Mesenchymal stem cell (in vitro differentiated cells and primary cell): ENCODE measurements around the gene SERPINE1.
A peak's percentile ranks its signal among the peaks of the same experiment; 100 is the strongest.

Experiments
- DNase-seq: peaks from one replicate; pipeline ENCODE4 v3.0.0-alpha.2; 2013
- H2AFZ ChIP-seq: one replicate; pipeline ENCODE4 v1.6.1; 2013; ENCODE audit warnings: low read depth, mild to moderate bottlenecking, control low read depth, inconsistent platforms, low read length, moderate library complexity
- H2AK5ac ChIP-seq: 2 replicates; pipeline ENCODE4 v1.6.1; 2013; ENCODE audit warnings: low read length, moderate library complexity, mild to moderate bottlenecking, inconsistent platforms; ENCODE audit not compliant: severe bottlenecking
- H2BK120ac ChIP-seq: one replicate; pipeline ENCODE4 v1.6.1; 2013; ENCODE audit warnings: low read depth, mild to moderate bottlenecking, inconsistent platforms, low read length, moderate library complexity
- H2BK12ac ChIP-seq, 2 experiments: one replicate each; pipeline ENCODE4 v1.6.1; 2013; ENCODE audit warnings: inconsistent platforms in 2 of 2, low read length in 2 of 2, mild to moderate bottlenecking in 2 of 2, moderate library complexity in 2 of 2, control low read depth in 1 of 2
- H2BK15ac ChIP-seq: one replicate; pipeline ENCODE4 v1.6.1; 2013; ENCODE audit warnings: mild to moderate bottlenecking, low read depth, inconsistent platforms; ENCODE audit not compliant: poor library complexity, severe bottlenecking
- H2BK5ac ChIP-seq: 2 replicates; pipeline ENCODE4 v1.6.1; 2013; ENCODE audit warnings: low read depth, mild to moderate bottlenecking, low read length, control low read depth, inconsistent platforms; ENCODE audit not compliant: poor library complexity, severe bottlenecking
- H3K14ac ChIP-seq, 2 experiments: one replicate each; pipeline ENCODE4 v1.6.1; 2013; ENCODE audit warnings: inconsistent platforms in 2 of 2, low read length in 2 of 2, control low read depth in 1 of 2, mild to moderate bottlenecking in 1 of 2, moderate library complexity in 1 of 2
- H3K18ac ChIP-seq, 2 experiments: one replicate each; pipeline ENCODE4 v1.6.1; 2013; ENCODE audit warnings: inconsistent platforms in 2 of 2, low read length in 2 of 2, control low read depth in 1 of 2, low read depth in 1 of 2, mild to moderate bottlenecking in 1 of 2
- H3K23ac ChIP-seq, 2 experiments: one replicate each; pipeline ENCODE4 v1.6.1; 2013; ENCODE audit warnings: inconsistent platforms in 2 of 2, low read length in 2 of 2, mild to moderate bottlenecking in 2 of 2, moderate library complexity in 2 of 2, control low read depth in 1 of 2
- H3K27ac ChIP-seq: 2 replicates; pipeline ENCODE4 v1.5.1; 2013; ENCODE audit warnings: mild to moderate bottlenecking, moderate library complexity, low read length, control low read depth, inconsistent platforms; ENCODE audit not compliant: poor library complexity, severe bottlenecking
- H3K27me3 ChIP-seq, 2 experiments: 2 replicates each; pipeline versions ENCODE4 v1.6.1 to v1.7.0; 2013; ENCODE audit warnings: low read length in 2 of 2, mild to moderate bottlenecking in 2 of 2, moderate library complexity in 2 of 2, control low read depth in 1 of 2, inconsistent platforms in 1 of 2; ENCODE audit not compliant: control insufficient read depth in 1 of 2, insufficient read depth in 1 of 2
- H3K36me3 ChIP-seq, 2 experiments: 2 replicates each; pipeline versions ENCODE4 v1.6.1 to v1.7.0; 2013; ENCODE audit warnings: low read length in 2 of 2, control low read depth in 1 of 2, inconsistent platforms in 1 of 2, low read depth in 1 of 2, mild to moderate bottlenecking in 1 of 2; ENCODE audit not compliant: insufficient read depth in 2 of 2, control insufficient read depth in 1 of 2
- H3K4ac ChIP-seq, 2 experiments: one replicate each; pipeline ENCODE4 v1.6.1; 2013; ENCODE audit warnings: inconsistent platforms in 2 of 2, low read length in 2 of 2, mild to moderate bottlenecking in 2 of 2, moderate library complexity in 2 of 2, control low read depth in 1 of 2, low read depth in 1 of 2
- H3K4me1 ChIP-seq: 2 replicates; pipeline ENCODE4 v1.6.1; 2013; ENCODE audit warnings: low read depth, low read length, control low read depth; ENCODE audit not compliant: control insufficient read depth, insufficient read depth
- H3K4me2 ChIP-seq: 2 replicates; pipeline ENCODE4 v1.6.1; 2013; ENCODE audit warnings: low read length, mild to moderate bottlenecking, inconsistent platforms; ENCODE audit not compliant: poor library complexity, severe bottlenecking
- H3K4me3 ChIP-seq, 2 experiments: 2 replicates each; pipeline versions ENCODE4 v1.5.1 to v1.7.0; 2013; ENCODE audit warnings: low read length in 2 of 2, mild to moderate bottlenecking in 2 of 2, control low read depth in 1 of 2, low read depth in 1 of 2; ENCODE audit not compliant: insufficient read depth in 1 of 2
- H3K79me1 ChIP-seq: replicated peaks from 2 replicates; pipeline ENCODE4 v1.6.1; 2013; ENCODE audit warnings: mild to moderate bottlenecking, control low read depth, low read length, inconsistent platforms; ENCODE audit not compliant: poor library complexity, severe bottlenecking
- H3K9ac ChIP-seq: 2 replicates; pipeline ENCODE4 v1.7.0; 2013; ENCODE audit warnings: mild to moderate bottlenecking, low read length, moderate library complexity
- H3K9me3 ChIP-seq: 2 replicates; pipeline ENCODE4 v1.7.0; 2013; ENCODE audit warnings: mild to moderate bottlenecking, low read length; ENCODE audit not compliant: control insufficient read depth
- H4K8ac ChIP-seq: one replicate; pipeline ENCODE4 v1.6.1; 2013; ENCODE audit warnings: inconsistent platforms, mild to moderate bottlenecking, low read length, moderate library complexity
- H4K91ac ChIP-seq: one replicate; pipeline ENCODE4 v1.6.1; 2013; ENCODE audit warnings: mild to moderate bottlenecking, low read length, inconsistent platforms
- WGBS: methylation state at CpG from one replicate; pipeline ENCODE4 v1.1.7; 2013; ENCODE audit warnings: mixed read lengths; 5-methylcytosine and 5-hydroxymethylcytosine counted together

SERPINE1 gene

GRCh38 chr7:101113836-101114235 lies 13.1 kb upstream of the SERPINE1 start:
- peak overlapping the region; percentile 60 to 69 for H3K4ac ChIP-seq
- no peak overlapping the region for H2BK5ac ChIP-seq
- H2BK15ac ChIP-seq, result no peak overlapping the region
- peak overlapping the region; percentile 18 for H2AK5ac ChIP-seq
- H3K9ac ChIP-seq, result peak overlapping the region; percentile 37
- no peak for DNase-seq
- H3K9me3 ChIP-seq, result no peaks in the 10 kb centered on the region
- no peak overlapping the region for H3K4me2 ChIP-seq
- 73% methylated on average over 10 of the region's 11 CpGs for WGBS
- no peaks in the 10 kb centered on the region for H3K27me3 ChIP-seq
- H3K4me1 ChIP-seq, result peaks cover 33% of the 10 kb centered on the region
- H4K91ac ChIP-seq, result peak overlapping the region; percentile 93
- H3K79me1 ChIP-seq, result no peaks in the 10 kb centered on the region
- no peak overlapping the region for H4K8ac ChIP-seq
- H3K23ac ChIP-seq, result no peak overlapping the region
- no peaks in the 10 kb centered on the region for H3K36me3 ChIP-seq
- peak overlapping the region; percentile 58 for H2AFZ ChIP-seq
- peak overlapping the region; percentile 26 to 93 for H3K18ac ChIP-seq
- peak overlapping the region in 1 of 2 experiments; percentile 87 for H3K14ac ChIP-seq
- H2BK12ac ChIP-seq, result peak overlapping the region; percentile 76 to 100
- no peak overlapping the region for H2BK120ac ChIP-seq
- H3K27ac ChIP-seq, result peak overlapping the region; percentile 46
- H3K4me3 ChIP-seq, result no peak overlapping the region

GRCh38 chr7:101114492-101114891 lies 12.4 kb upstream of the SERPINE1 start:
- Histone ChIP-seq H3K79me1 (no peaks in the 10 kb centered on the region), H2BK5ac (no peak overlapping the region), H2BK15ac (peak overlapping the region; percentile 39), H3K36me3 (no peaks in the 10 kb centered on the region), H2AK5ac (peak overlapping the region; percentile 18), H3K4ac (peak overlapping the region; percentile 69 to 71), H2BK12ac (peak overlapping the region; percentile 76 to 100), H2BK120ac (peak overlapping the region; percentile 85), H4K91ac (peak overlapping the region; percentile 93), H3K23ac (no peak overlapping the region), H3K18ac (peak overlapping the region; percentile 26 to 93), H3K9ac (peak overlapping the region; percentile 37), H3K27ac (peak overlapping the region; percentile 46), H3K4me2 (no peak overlapping the region), H3K9me3 (no peaks in the 10 kb centered on the region), H3K14ac (no peak overlapping the region), H4K8ac (peak overlapping the region; percentile 87), H3K27me3 (no peaks in the 10 kb centered on the region), H2AFZ (peak overlapping the region; percentile 58), H3K4me1 (peaks cover 28% of the 10 kb centered on the region), H3K4me3 (no peak overlapping the region)
- 18% methylated on average over 5 of the region's 8 CpGs for WGBS
- DNase-seq, result no peak

GRCh38 chr7:101115215-101115614 lies 11.7 kb upstream of the SERPINE1 start:
- H3K18ac ChIP-seq, result peak overlapping the region; percentile 3 to 13
- 83% methylated on average over 3 of the region's 3 CpGs for WGBS
- no peak overlapping the region for H3K9ac ChIP-seq
- no peaks in the 10 kb centered on the region for H3K27me3 ChIP-seq
- H3K27ac ChIP-seq, result no peak overlapping the region
- no peak overlapping the region for H2AFZ ChIP-seq
- no peak overlapping the region for H3K4me3 ChIP-seq
- H2BK120ac ChIP-seq, result no peak overlapping the region
- H2BK5ac ChIP-seq, result no peak overlapping the region
- H3K14ac ChIP-seq, result peak overlapping the region in 1 of 2 experiments; percentile 10
- no peaks in the 10 kb centered on the region for H3K36me3 ChIP-seq
- peak overlapping the region in 1 of 2 experiments; percentile 65 for H3K4ac ChIP-seq
- peak overlapping the region; percentile 96 for H2AK5ac ChIP-seq
- H2BK15ac ChIP-seq, result peak overlapping the region; percentile 31
- DNase-seq, result no peak
- H2BK12ac ChIP-seq, result peak overlapping the region in 1 of 2 experiments; percentile 40
- peaks cover 33% of the 10 kb centered on the region for H3K4me1 ChIP-seq
- no peak overlapping the region for H3K4me2 ChIP-seq
- no peak overlapping the region for H4K91ac ChIP-seq
- no peaks in the 10 kb centered on the region for H3K9me3 ChIP-seq
- no peak overlapping the region for H3K23ac ChIP-seq
- H3K79me1 ChIP-seq, result no peaks in the 10 kb centered on the region
- H4K8ac ChIP-seq, result no peak overlapping the region

GRCh38 chr7:101116898-101117297 lies 10.0 kb upstream of the SERPINE1 start:
- peak overlapping the region; percentile 57 for H3K9ac ChIP-seq
- peak overlapping the region; percentile 66 for H2BK15ac ChIP-seq
- peak overlapping the region; percentile 81 for H2BK120ac ChIP-seq
- peak overlapping the region; percentile 90 for H2BK5ac ChIP-seq
- 71% methylated on average over 10 of the region's 10 CpGs for WGBS
- H3K4ac ChIP-seq, result peak overlapping the region; percentile 78 to 97
- DNase-seq, result no peak
- H2BK12ac ChIP-seq, result peak overlapping the region; percentile 22 to 100
- H4K8ac ChIP-seq, result peak overlapping the region; percentile 20
- no peaks in the 10 kb centered on the region for H3K9me3 ChIP-seq
- H2AK5ac ChIP-seq, result peak overlapping the region; percentile 95
- peaks cover 35% of the 10 kb centered on the region for H3K4me1 ChIP-seq
- H3K18ac ChIP-seq, result peak overlapping the region; percentile 18 to 97
- H4K91ac ChIP-seq, result peak overlapping the region; percentile 34
- no peaks in the 10 kb centered on the region for H3K27me3 ChIP-seq
- no peaks in the 10 kb centered on the region for H3K79me1 ChIP-seq
- H3K4me2 ChIP-seq, result no peak overlapping the region
- no peak overlapping the region for H2AFZ ChIP-seq
- peak overlapping the region in 1 of 2 experiments; percentile 24 for H3K23ac ChIP-seq
- peak overlapping the region; percentile 98 for H3K27ac ChIP-seq
- no peak overlapping the region for H3K4me3 ChIP-seq
- H3K36me3 ChIP-seq, result no peaks in the 10 kb centered on the region
- peak overlapping the region in 1 of 2 experiments; percentile 95 for H3K14ac ChIP-seq
